CD4-positive, alpha-beta T cell treated with Interleukin-17A for 4 hours (primary cell): ENCODE measurements around the gene RELL2.

Experiments used
- DNase-seq: peaks from one replicate; pipeline ENCODE4 v3.0.0-alpha.2; 2020; ENCODE audit warnings: mixed read lengths

The RELL2 gene

GRCh38 chr5:141623186-141623585, 13.6 kb upstream of the RELL2 start:
- DNase-seq: peak; percentile 27

- no peak for DNase-seq
Observed at GRCh38 chr5:141623611-141624010, 13.2 kb upstream of the RELL2 start.

DNA sequence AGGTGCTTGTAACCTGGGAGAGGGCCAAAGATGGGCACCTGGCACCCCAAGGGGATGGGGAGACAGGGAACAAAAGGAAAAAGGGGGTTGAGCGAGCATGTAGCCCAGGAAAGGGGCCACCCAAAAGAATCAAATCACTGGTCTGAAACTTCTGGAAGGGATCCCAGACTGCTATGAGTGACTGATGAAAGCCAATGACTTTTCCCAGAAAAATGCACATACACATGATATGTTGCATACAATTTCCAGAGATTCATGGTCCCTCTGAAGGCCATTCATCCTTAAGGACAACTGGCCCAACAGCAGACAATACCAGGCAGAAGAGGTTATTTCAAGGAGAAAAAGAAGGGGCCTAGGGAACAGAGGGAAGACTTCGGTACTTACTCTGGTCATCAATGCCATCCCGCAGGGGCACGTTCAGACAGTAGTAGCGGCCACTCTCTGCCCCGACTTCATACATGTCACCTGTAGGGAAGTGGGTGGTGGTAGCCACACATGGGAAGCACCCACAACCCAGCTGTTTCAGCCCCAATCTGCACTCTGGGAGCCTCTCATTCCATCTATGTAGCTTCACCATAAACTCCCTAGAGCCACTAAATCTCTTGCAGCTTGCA, 8.5 kb upstream of the RELL2 start:
- no peak for DNase-seq

DNA sequence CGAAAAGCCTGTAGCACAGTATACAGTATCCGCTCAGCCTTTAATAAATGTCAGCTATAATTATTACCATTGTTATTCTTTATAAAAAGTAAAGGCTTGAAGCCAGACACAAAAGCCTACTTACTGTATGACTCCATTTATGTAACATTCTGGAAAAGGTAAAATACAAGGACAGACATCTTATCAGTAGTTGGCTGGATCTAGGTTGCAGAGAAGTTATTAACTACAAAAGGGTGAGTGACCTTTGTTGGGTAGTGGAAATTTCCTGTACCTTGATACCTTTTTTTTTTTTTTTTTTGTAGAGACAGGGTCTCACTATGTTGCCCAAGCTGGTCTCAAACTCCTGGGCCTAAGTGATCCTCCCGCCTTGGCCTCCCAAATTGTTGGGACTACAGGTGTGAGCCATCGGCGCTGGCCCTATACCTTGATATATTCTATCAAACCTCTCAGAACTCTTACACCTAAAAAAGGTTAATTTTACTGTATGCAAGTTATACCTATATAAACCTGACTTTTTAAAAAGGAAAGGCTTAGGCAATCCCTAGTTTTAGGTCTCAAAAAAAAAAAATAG, 6.1 kb upstream of the RELL2 start:
- no peak for DNase-seq

DNA sequence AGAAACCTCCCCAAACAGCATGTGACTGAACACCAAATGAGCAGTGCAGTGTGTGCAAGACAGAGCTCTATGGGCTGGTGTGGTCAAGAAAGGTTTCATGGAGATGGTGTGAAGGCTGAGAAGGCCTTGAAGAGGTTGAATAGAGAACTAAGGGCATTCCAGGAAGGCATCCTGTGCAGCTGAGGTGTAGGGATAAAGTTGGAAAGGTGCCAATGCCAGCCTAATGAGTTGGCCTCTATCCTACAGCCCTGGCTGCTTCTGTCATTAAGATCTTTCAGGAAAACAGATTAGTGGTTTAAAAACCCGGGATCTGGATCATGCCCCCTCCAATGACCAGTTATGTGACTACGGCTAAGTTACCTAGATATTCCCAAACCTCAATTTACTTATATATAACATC, 4.1 kb upstream of the RELL2 start:
- no peak for DNase-seq

- no peak for DNase-seq
Observed at GRCh38 chr5:141633871-141634561, 2.8 kb upstream of the RELL2 start.

DNA sequence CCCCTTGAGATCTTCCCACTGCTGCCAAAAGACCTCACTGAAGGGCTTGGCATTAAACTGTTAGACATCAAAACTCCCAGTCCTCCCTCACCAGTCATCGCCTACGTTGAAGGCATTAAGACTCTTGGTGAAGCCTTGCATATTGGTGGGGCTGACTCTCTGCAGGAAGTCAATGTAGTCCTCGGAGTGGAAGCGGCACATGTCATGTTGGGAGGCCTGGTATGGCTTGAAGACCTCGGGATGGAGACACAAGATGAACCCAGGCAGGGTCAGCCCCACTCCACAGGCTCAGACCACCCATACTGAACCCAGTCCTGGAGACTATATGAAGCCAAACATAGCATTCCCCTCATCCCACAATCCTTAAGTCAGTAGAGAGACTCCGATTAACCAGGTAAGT, 2.1 kb upstream of the RELL2 start:
- DNase-seq: no peak

DNA sequence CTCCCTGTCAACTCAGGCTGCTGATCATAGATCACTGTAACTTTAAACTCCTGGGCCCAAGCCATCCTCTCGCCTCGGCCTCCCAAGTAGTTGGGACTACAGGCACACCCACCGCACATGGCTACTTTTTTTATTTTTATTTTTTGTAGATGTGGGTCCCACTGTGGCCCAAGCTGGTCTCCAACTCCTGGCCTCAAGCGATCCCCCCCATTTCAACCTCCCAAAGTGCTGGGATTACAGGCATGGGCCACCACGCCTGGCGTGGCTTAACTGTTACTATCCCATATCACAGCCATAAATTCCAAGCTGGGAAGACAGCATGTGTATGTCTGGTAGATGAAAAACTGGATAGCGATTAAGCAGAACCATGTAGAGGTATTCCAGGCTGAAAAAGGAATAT, 1.2 kb upstream of the RELL2 start:
- no peak for DNase-seq

GRCh38 chr5:141636106-141636412, 738 bp upstream of the RELL2 start:
- no peak for DNase-seq

DNA sequence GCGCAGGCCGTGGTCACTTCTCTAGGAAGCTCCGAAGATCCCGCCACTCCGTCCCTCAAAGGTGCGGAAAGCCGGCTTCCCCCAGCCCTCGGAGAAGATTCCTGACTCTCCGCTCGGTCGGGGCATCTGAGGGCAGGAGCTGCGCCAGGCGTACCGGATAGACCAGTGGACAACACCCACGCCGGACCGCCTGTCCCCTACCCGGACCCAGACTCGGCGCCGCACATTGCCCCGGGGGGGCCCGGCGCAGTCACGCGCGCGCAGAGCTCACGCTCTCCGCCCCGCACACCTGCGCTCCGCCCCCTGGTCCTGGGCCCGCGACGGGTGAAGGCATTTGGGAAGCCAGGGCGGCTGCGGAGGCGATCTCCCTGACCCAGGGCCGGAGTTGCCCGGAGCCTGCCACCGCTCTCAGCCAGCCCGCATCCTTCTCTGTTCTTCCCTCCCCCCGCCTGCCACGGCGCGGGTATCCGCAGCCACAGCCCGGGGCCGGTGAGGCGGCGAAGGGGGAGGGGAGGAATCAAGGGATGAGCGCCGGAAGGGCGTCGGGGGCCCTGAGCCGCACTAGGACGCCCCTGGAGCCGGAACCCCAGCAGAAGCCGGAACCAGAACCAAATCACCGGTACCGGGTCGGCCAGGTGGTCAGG, 448 bp downstream of the RELL2 start:
- peak; percentile 70 for DNase-seq

DNA sequence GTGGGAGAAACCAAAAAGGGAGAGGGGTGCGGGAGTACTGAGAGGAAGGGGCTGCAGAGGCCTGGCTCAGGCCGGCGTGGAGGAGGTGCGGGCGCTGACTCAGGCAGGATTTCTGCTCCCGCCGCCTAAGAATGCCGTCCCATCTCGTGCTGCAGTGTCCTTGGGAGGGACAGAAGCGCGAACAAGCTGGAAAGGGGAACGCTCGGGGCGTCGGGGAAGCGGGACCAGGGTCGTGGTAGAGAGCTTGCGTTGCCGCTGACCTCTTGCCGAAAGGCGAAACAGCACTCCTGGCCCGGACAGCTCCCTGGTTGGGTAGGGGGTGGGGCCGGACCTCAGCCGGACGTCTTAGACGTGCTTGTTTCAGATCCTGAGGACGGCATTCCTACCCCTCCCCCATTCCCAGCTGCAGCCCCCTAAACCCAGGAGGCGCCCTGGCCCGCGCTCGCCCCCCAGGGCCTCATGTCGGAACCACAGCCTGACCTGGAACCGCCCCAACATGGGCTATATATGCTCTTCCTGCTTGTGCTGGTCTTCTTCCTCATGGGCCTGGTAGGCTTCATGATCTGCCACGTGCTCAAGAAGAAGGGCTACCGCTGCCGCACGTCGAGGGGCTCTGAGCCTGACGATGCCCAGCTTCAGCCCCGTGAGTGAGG, 1.1 kb downstream of the RELL2 start:
- peak; percentile 69 for DNase-seq

DNA sequence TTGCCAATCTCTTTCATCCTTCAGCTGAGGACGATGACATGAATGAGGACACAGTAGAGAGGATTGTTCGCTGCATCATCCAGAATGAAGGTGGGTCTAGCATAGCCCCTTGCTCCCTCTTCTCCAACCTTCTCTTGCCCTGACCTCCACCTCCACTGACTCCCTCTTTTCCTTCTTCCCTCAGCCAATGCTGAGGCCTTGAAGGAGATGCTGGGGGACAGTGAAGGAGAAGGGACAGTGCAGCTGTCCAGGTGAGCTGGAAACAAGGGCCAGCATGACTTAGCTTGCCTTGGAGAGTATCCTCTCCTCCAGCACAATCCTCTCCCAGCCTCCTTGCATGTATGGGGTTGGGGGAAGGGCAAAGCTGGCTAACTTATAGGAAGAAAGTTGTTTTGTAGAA, 2.0 kb downstream of the RELL2 start:
- no peak for DNase-seq

DNA sequence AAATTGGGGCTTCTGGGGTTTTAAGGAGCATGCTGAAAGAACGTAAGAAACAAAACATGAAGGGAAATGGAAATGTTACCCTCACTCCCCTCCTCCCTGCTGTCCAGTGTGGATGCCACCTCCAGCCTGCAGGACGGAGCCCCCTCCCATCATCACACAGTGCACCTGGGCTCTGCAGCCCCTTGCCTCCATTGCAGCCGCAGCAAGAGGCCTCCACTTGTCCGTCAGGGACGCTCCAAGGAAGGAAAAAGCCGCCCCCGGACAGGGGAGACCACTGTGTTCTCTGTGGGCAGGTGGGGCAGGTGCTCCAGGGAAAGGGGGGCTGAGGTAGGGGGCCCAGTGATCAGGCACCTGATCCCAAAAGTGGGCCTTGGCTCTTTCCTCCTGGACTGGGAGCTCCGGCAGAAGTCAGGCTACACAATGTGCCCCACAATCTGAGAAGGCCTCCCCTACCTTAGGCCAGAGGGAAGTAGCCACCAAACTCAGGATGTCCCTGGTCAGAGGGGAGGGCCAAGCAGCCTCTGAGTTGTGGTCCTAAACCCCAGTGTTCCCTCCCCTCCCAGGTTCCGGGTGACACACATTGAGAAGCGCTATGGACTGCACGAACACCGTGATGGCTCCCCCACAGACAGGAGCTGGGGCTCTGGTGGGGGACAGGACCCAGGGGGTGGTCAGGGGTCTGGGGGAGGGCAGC, 2.7 kb downstream of the RELL2 start:
- DNase-seq: no peak

DNA sequence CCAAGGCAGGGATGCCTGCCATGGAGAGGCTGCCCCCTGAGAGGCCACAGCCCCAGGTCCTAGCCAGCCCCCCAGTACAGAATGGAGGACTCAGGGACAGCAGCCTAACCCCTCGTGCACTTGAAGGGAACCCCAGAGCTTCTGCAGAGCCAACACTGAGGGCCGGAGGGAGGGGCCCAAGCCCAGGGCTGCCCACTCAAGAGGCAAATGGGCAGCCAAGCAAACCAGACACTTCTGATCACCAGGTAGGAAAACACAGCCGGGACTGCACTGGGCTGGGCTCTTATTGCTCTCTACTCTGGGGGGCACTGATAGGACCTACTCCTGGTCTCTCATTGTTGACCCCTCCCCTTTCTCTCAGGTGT, 3.2 kb downstream of the RELL2 start:
- DNase-seq: no peak

GRCh38 chr5:141640698-141641097, 3.9 kb downstream of the RELL2 start:
- no peak for DNase-seq

DNA sequence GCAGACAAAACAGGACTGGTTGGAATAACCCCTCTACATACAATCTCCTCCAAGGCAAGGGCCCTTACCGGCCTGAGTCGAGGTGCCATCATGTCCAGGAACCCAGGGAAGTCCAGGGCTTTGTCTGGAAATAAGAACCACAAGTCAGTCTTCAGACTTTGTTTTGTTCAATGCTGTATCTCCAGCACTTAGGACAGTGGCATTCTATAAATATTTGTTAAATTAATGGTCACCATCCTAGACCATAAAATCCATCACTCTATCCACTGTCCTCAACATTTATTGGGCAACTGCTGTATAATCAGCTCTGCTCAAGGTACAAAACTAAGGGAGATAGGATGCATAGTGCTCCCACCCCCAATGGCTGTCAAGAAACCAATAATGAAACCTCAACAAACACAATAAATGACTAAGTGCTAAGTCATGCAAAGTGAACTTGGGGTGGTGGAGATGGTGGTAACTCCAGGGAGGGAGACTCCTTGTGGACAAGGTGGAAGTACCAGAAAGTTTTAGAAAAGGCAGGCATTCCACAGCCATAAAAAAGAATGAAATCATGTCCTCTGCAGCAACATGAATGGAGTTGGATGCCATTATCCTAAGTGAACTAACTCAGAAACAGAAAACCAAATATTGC, 5.0 kb downstream of the RELL2 start:
- peak; percentile 14 for DNase-seq

GRCh38 chr5:141646026-141646425, 9.2 kb downstream of the RELL2 start:
- no peak for DNase-seq

DNA sequence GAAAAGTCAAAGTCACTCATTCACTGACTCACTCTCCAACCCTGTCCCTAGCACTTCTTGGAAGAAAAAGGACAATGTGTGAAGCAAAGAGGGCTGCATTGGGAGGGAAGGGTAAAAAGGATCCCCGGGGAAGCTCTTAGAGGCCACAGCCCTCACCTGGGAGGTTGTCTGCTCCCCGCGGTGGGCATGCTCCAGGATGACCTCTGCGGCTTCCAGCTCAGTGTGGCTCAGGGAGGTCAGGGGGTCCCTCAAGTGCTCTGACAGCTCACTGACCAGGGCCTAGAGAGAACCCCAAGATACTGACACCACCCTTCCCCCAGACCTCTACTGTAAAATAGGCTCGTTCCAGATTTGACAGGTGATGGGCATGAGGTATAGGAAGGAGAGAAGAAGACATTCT, 10.4 kb downstream of the RELL2 start:
- no peak for DNase-seq

- no peak for DNase-seq
Observed at GRCh38 chr5:141647851-141648250, 11.1 kb downstream of the RELL2 start.

DNA sequence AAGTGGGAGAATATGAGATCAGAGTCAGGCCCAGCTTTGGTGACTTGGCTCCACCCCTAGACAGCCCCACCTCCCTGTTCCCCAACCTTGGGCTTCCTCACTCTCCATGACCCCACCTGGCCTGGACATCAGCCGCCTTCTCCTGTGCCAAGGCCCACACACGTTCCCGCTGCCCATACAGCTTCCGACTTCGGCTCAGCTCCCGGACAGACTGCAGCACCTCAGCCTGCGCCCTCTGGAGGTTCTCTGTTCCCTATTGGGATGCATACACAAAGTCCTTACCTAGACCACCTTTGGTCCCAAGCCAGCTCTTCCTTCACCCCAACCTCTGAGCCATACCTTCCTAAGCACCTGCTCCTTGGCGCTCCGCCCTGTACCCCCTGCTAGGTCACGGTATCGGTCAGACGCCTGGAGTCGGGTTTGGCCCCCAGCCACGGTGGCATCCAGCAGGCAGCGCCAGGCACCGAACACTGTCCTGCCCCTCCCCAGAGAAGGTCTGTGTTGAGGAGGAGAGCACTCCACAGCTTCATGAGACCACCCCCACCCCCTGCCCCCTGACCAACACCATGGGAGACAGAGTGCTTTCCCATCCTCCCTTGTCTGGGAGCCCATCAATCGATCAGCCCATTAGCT, 12.4 kb downstream of the RELL2 start:
- DNase-seq: no peak

DNA sequence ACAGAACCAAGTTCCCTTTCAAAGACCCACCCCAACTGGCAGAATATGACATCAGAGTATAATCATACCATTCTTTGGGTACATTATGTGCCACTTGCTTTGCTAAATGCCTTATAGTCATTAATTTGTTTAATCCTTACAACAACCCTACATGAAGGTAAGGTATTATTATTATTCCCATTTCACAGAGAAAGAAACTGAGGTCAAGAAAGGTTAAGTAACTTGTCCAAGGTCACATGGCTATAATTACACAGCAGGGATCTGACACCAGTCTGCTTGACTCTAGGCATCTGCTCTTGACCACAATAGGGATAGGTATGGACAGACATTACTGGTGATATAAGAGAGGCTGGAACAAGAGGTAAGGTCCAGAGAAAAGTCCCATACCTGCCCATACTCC, 13.2 kb downstream of the RELL2 start:
- DNase-seq: no peak
